ENCODE measurements around the gene ACP6. TPM values are rescaled to one million over a fixed set of nuclear protein-coding genes. Genes with fewer than 3 reads are reported as not detected.

The ACP6 gene
- total RNA-seq, 1 donor from 2014 or later = 10.9 TPM

DNA sequence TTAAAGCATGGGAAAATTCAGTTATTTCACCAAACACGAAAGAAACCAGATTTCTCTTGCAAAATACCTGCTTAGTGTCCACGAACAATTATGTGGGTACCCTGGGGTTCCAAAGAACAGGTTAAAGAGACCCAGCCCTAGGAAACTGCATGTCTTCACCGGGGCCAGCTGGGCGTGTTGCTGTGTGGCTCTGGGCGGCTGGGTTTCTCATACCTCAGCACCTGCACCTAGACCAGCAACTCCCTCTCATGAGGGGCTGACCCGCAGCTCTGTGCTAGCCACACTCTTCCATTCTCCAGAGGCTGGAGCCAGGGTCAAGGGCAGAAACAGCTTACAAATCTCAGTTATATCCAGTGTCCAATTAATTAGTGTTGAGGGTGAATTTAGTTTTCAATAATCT, 40.3 kb downstream of the ACP6 start:
- Histone ChIP-seq H3K36me3 (no peaks in the 10 kb centered on the region), H3K9me3 (replicated peaks) (no peaks in the 10 kb centered on the region), H3K4me1 (no peaks in the 10 kb centered on the region), H3K27ac (replicated peaks) (no peak overlapping the region), H3K27me3 (ENCODE audit: low read depth) (no peaks in the 10 kb centered on the region), H3K4me3 (no peak overlapping the region)
- TF ChIP-seq, protein P1, sequence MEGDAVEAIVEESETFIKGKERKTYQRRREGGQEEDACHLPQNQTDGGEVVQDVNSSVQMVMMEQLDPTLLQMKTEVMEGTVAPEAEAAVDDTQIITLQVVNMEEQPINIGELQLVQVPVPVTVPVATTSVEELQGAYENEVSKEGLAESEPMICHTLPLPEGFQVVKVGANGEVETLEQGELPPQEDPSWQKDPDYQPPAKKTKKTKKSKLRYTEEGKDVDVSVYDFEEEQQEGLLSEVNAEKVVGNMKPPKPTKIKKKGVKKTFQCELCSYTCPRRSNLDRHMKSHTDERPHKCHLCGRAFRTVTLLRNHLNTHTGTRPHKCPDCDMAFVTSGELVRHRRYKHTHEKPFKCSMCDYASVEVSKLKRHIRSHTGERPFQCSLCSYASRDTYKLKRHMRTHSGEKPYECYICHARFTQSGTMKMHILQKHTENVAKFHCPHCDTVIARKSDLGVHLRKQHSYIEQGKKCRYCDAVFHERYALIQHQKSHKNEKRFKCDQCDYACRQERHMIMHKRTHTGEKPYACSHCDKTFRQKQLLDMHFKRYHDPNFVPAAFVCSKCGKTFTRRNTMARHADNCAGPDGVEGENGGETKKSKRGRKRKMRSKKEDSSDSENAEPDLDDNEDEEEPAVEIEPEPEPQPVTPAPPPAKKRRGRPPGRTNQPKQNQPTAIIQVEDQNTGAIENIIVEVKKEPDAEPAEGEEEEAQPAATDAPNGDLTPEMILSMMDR (IDR thresholded peaks at IDR 0.05; ENCODE audit: borderline replicate concordance) = no peak
- no peak for DNase-seq
- intact Hi-C loops (cut with micrococcal nuclease) = no loop called here

- TF ChIP-seq, protein P1 (IDR thresholded peaks at IDR 0.05; ENCODE audit: borderline replicate concordance) = no peak
- H3K27me3 ChIP-seq (ENCODE audit: low read depth) = no peaks in the 10 kb centered on the region
- peaks cover 13% of the 10 kb centered on the region for H3K36me3 ChIP-seq
- H3K27ac ChIP-seq (replicated peaks) = no peak overlapping the region
- H3K4me1 ChIP-seq = no peaks in the 10 kb centered on the region
- H3K4me3 ChIP-seq = no peak overlapping the region
- intact Hi-C loops (cut with micrococcal nuclease) = loop anchor here (5.0 kb wide), 1 partner anchor 131 kb away; no protein-coding TSS in a partner anchor
- H3K9me3 ChIP-seq (replicated peaks) = no peaks in the 10 kb centered on the region
- DNase-seq = no peak
These were observed 41.9 kb downstream of the ACP6 start for GRCh38 chr1:147628441-147628840.

GRCh38 chr1:147627435-147628110, 42.8 kb downstream of the ACP6 start:
- Histone ChIP-seq H3K27me3 (ENCODE audit: low read depth) (no peaks in the 10 kb centered on the region), H3K27ac (replicated peaks) (no peak overlapping the region), H3K9me3 (replicated peaks) (no peaks in the 10 kb centered on the region), H3K4me1 (no peaks in the 10 kb centered on the region), H3K36me3 (peaks cover 21% of the 10 kb centered on the region), H3K4me3 (no peak overlapping the region)
- intact Hi-C loops (cut with micrococcal nuclease) = loop anchor here (5.0 kb wide), 1 partner anchor 130 kb away; no protein-coding TSS in a partner anchor
- TF ChIP-seq, protein P1 (IDR thresholded peaks at IDR 0.05; ENCODE audit: borderline replicate concordance) = peak; percentile 94
- peak; percentile 35 for DNase-seq

GRCh38 chr1:147626739-147627138, 43.6 kb downstream of the ACP6 start:
- no peak for DNase-seq
- Histone ChIP-seq H3K9me3 (replicated peaks) (no peaks in the 10 kb centered on the region), H3K36me3 (peaks cover 26% of the 10 kb centered on the region), H3K4me3 (no peak overlapping the region), H3K27ac (replicated peaks) (no peak overlapping the region), H3K4me1 (no peaks in the 10 kb centered on the region), H3K27me3 (ENCODE audit: low read depth) (no peaks in the 10 kb centered on the region)
- intact Hi-C loops (cut with micrococcal nuclease) = loop anchor here (5.0 kb wide), 1 partner anchor 129 kb away; no protein-coding TSS in a partner anchor
- TF ChIP-seq, protein P1 (IDR thresholded peaks at IDR 0.05; ENCODE audit: borderline replicate concordance) = no peak

DNA sequence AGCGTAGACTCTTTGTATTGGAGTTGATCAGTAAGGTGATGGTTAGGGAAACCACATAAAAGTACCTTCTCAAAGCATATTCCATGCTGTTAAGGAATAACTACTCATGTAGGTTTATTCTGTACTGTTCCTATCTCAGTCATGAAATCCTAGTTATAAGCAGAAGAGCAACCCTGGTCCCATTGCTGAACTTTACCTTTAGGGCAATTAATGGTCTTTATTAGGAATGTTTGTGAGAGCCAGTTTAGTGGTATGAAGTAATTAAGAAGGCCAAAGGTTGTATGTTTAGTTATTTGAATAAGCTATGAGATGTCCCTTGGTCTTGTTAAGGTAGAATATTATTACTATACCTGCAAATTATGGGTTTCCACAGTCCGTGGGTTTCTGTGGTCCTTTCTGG, 44.0 kb downstream of the ACP6 start:
- no peak overlapping the region for H3K27ac ChIP-seq (replicated peaks)
- intact Hi-C loops (cut with micrococcal nuclease) = loop anchor here (5.0 kb wide), 1 partner anchor 129 kb away; no protein-coding TSS in a partner anchor
- TF ChIP-seq, protein P1 (IDR thresholded peaks at IDR 0.05; ENCODE audit: borderline replicate concordance) = no peak
- no peak for DNase-seq
- H3K4me3 ChIP-seq = no peak overlapping the region
- H3K4me1 ChIP-seq = no peaks in the 10 kb centered on the region
- peaks cover 30% of the 10 kb centered on the region for H3K36me3 ChIP-seq
- no peaks in the 10 kb centered on the region for H3K27me3 ChIP-seq (ENCODE audit: low read depth)
- no peaks in the 10 kb centered on the region for H3K9me3 ChIP-seq (replicated peaks)
